ENCODE results near the gene THSD7A.

The THSD7A gene

GRCh38 chr7:11831736-11832495 lies at the start of gene THSD7A:
Gene THSD7A, minus strand, starts transcription at chr7:11832198. Its CDS starts 252 bp downstream, at chr7:11831946.
- no peak for DNase-seq

GRCh38 chr7:11881680-11882079 lies 49.7 kb upstream of the THSD7A start:
- DNase-seq, result no peak

- no peak for DNase-seq
These were observed 43.6 kb upstream of the THSD7A start for GRCh38 chr7:11875635-11876034.

GRCh38 chr7:11865671-11866070 lies 33.7 kb upstream of the THSD7A start:
- DNase-seq, result no peak

- no peak for DNase-seq
These were observed 26.8 kb upstream of the THSD7A start for GRCh38 chr7:11858622-11859302.

- no peak for DNase-seq
These were observed 26.0 kb upstream of the THSD7A start for GRCh38 chr7:11858026-11858425.

GRCh38 chr7:11848251-11848650 lies 16.3 kb upstream of the THSD7A start:
- DNase-seq, result no peak

GRCh38 chr7:11847336-11847735 lies 15.3 kb upstream of the THSD7A start:
- no peak for DNase-seq

GRCh38 chr7:11846361-11846955 lies 14.5 kb upstream of the THSD7A start:
- no peak for DNase-seq

- no peak for DNase-seq
These were observed 11.2 kb upstream of the THSD7A start for GRCh38 chr7:11843113-11843765.

- no peak for DNase-seq
These were observed 9.7 kb upstream of the THSD7A start for GRCh38 chr7:11841657-11842056.

GRCh38 chr7:11835260-11835659 lies 3.3 kb upstream of the THSD7A start:
- no peak for DNase-seq

- no peak for DNase-seq
These were observed 1.4 kb upstream of the THSD7A start for GRCh38 chr7:11833431-11833830.

GRCh38 chr7:11831156-11831735 lies 752 bp downstream of the THSD7A start:
- no peak for DNase-seq

- no peak for DNase-seq
These were observed 1.3 kb downstream of the THSD7A start for GRCh38 chr7:11830582-11831155.

- DNase-seq, result no peak
These were observed 2.0 kb downstream of the THSD7A start for GRCh38 chr7:11829954-11830353.

- DNase-seq, result no peak
These were observed 12.1 kb downstream of the THSD7A start for GRCh38 chr7:11819947-11820346.

- DNase-seq, result no peak
These were observed 12.7 kb downstream of the THSD7A start for GRCh38 chr7:11819271-11819670.

- DNase-seq, result no peak
These were observed 13.7 kb downstream of the THSD7A start for GRCh38 chr7:11818281-11818680.

- DNase-seq, result no peak
These were observed 14.8 kb downstream of the THSD7A start for GRCh38 chr7:11817111-11817740.

- no peak for DNase-seq
These were observed 20.3 kb downstream of the THSD7A start for GRCh38 chr7:11811709-11812108.

GRCh38 chr7:11810043-11810625 lies 21.9 kb downstream of the THSD7A start:
- DNase-seq, result no peak

Measured in activated CD4-positive, alpha-beta T cell treated with anti-CD3 and anti-CD28 coated beads for 1 hour (primary cell).